GM23248 (cell line): Measurements from ENCODE around the gene FCN2.

Source experiments
- EZH2 ChIP-seq: fragments of 200-600 bp; sonication (generic); IDR thresholded peaks from 2 replicates; pipeline ENCODE4 v1.6.1; 2018; ENCODE audit warnings: antibody characterized with exemption, mild to moderate bottlenecking; ENCODE audit not compliant: insufficient read depth, poor library complexity, severe bottlenecking
- EZH2phosphoT487 ChIP-seq: fragments of 200-600 bp; sonication (generic); IDR thresholded peaks from 2 replicates; pipeline ENCODE4 v1.6.1; 2018; ENCODE audit warnings: antibody characterized with exemption, moderate library complexity, mild to moderate bottlenecking, low read depth; ENCODE audit not compliant: insufficient read depth

GRCh38 chr9:134886413-134886913 is 5.9 kb downstream of the FCN2 start:
- no peak for TF ChIP-seq EZH2
- no peak for TF ChIP-seq EZH2phosphoT487
